GM19455 (cell line): ENCODE data around the gene FBN3.
"Not testable (repeated sequence)": the region's sequence is repeated elsewhere in the genome, so short reads cannot be mapped to it uniquely, and the experiment has no call there.

Experiments
- ATAC-seq: cut with Tn5 transposase; IDR thresholded peaks from one replicate; pipeline ENCODE4 v1.9.1; 2021; ENCODE audit not compliant: unreplicated experiment

The FBN3 gene

GRCh38 chr19:8025316-8025715 is 124.1 kb downstream of the FBN3 start:
- no peak for ATAC-seq

GRCh38 chr19:8024256-8024655 is 125.1 kb downstream of the FBN3 start:
- not testable (repeated sequence) for ATAC-seq

- no peak for ATAC-seq
These were observed 126.0 kb downstream of the FBN3 start for GRCh38 chr19:8023371-8023770.

GRCh38 chr19:8022275-8022674 is 127.1 kb downstream of the FBN3 start:
- no peak for ATAC-seq

GRCh38 chr19:8021374-8021773 is 128.0 kb downstream of the FBN3 start:
- no peak for ATAC-seq

GRCh38 chr19:8020681-8021080 is 128.7 kb downstream of the FBN3 start:
- no peak for ATAC-seq

GRCh38 chr19:8017808-8018207 is 131.6 kb downstream of the FBN3 start:
- no peak for ATAC-seq
